K562 (cell line): ENCODE measurements around the gene XPNPEP3. TPM values are rescaled to one million over a fixed set of nuclear protein-coding genes. Genes with fewer than 3 reads are reported as not detected.

Source experiments
- ATAC-seq: fragments of 200-7000 bp; cut with Tn5 transposase; 3 replicates; pipeline ENCODE4 v1.9.1; 2020; ENCODE audit warnings: moderate library complexity
- Bru-seq: library from RNA; stranded (reverse); fragments of 400-500 nt; gene quantifications from one replicate; lab custom pipeline; 2021; lab: Mats Ljungman, UMichigan
- BruChase-seq, 2 experiments: library from RNA; stranded (reverse); fragments of 400-500 nt; gene quantifications; one replicate each; lab custom pipeline; 2021; lab: Mats Ljungman, UMichigan
- BruUV-seq: library from RNA; stranded (reverse); fragments of 400-500 nt; replicated peaks from 2 replicates; lab custom pipeline; 2021; lab: Mats Ljungman, UMichigan
- CTCF ChIA-PET: fragments of 300-600 bp; formaldehyde crosslinking; extraction: SDS; loops from one replicate; lab custom pipeline; 2021; ENCODE audit warnings: low intra/inter-chr PET ratio; lab: Yijun Ruan, JAX
- POLR2A ChIA-PET: fragments of 300-600, 350-650 bp; sonication (Branson Sonifier 250); formaldehyde crosslinking; extraction: SDS; loops from one replicate; lab custom pipeline; 2021; ENCODE audit warnings: antibody characterized with exemption, inconsistent platforms; lab: Yijun Ruan, JAX
- DNase-seq, 4 experiments: peaks; one replicate each; pipeline versions ENCODE4 v3.0.0 to v3.0.0-alpha.2; 2011 to 2018; ENCODE audit warnings: low spot score in 3 of 4, mixed read lengths in 3 of 4; ENCODE audit errors: extremely low read depth in 1 of 4
- FAIRE-seq: peaks from 2 replicates; lab custom pipeline; 2011; peaks lifted over from hg19 to GRCh38; lab: Jason Lieb, UNC
- H2AFZ ChIP-seq: 2 replicates; pipeline ENCODE4 v1.6.0; 2011; ENCODE audit warnings: low read depth, low read length, control low read depth, inconsistent platforms
- H3K27ac ChIP-seq: fragments of 200-600 bp; 3 replicates; pipeline ENCODE4 v1.8.0; 2011; ENCODE audit warnings: low read depth, mild to moderate bottlenecking, control low read depth, inconsistent platforms, low read length, moderate library complexity, mixed read lengths; ENCODE audit errors: extremely low read depth
- H3K27me3 ChIP-seq, 2 experiments: fragments of 300-600 bp in 1 of 2; 2 replicates in 1 of 2; 3 replicates in 1 of 2; pipeline versions ENCODE4 v1.6.0 to v1.8.0; 2011; ENCODE audit warnings: inconsistent platforms in 2 of 2, low read length in 2 of 2, mild to moderate bottlenecking in 1 of 2, mixed read lengths in 1 of 2, moderate library complexity in 1 of 2; ENCODE audit not compliant: control insufficient read depth in 2 of 2, insufficient read depth in 2 of 2
- H3K36me3 ChIP-seq: fragments of 300-600 bp; 3 replicates; pipeline ENCODE4 v1.8.0; 2011; ENCODE audit warnings: mild to moderate bottlenecking, low read length, inconsistent platforms; ENCODE audit not compliant: control insufficient read depth, insufficient read depth
- H3K4me1 ChIP-seq, 2 experiments: fragments of 200-600 bp in 1 of 2; replicated peaks in 1 of 2; 2 replicates in 1 of 2; 3 replicates in 1 of 2; pipeline versions ENCODE4 v1.5.1 to v1.8.0; 2011; ENCODE audit warnings: inconsistent platforms in 2 of 2, low read length in 2 of 2, mild to moderate bottlenecking in 1 of 2, mixed read lengths in 1 of 2, moderate library complexity in 1 of 2; ENCODE audit not compliant: control insufficient read depth in 2 of 2, insufficient read depth in 2 of 2
- H3K4me2 ChIP-seq: 2 replicates; pipeline ENCODE4 v1.6.1; 2011; ENCODE audit warnings: low read length, control low read depth, inconsistent platforms, mixed read lengths; ENCODE audit not compliant: insufficient read depth
- H3K4me3 ChIP-seq: fragments of 200-600 bp; sonication (generic), shearing (Covaris generic); 2 replicates; pipeline ENCODE4 v1.5.1; 2016; ENCODE audit warnings: control low read depth, inconsistent platforms
- H3K79me2 ChIP-seq: fragments of 200-600 bp; 3 replicates; pipeline ENCODE4 v1.8.0; 2011; ENCODE audit warnings: low read length, inconsistent platforms; ENCODE audit not compliant: control insufficient read depth, insufficient read depth
- H3K9ac ChIP-seq, 2 experiments: 2 replicates each; pipeline versions ENCODE4 v1.6.0 to v1.6.1; 2011; ENCODE audit warnings: low read depth in 2 of 2, low read length in 2 of 2, control low read depth in 1 of 2, inconsistent platforms in 1 of 2, mild to moderate bottlenecking in 1 of 2, mixed read lengths in 1 of 2; ENCODE audit not compliant: insufficient read depth in 1 of 2
- H3K9me1 ChIP-seq: one replicate; pipeline ENCODE4 v1.6.0; 2011; ENCODE audit warnings: inconsistent platforms, mild to moderate bottlenecking, low read length, moderate library complexity; ENCODE audit not compliant: control insufficient read depth, insufficient read depth
- H3K9me3 ChIP-seq: replicated peaks from 2 replicates; pipeline ENCODE4 v1.5.1; 2011; ENCODE audit warnings: low read depth, low read length, inconsistent platforms; ENCODE audit not compliant: control insufficient read depth, insufficient read depth
- H4K20me1 ChIP-seq: replicated peaks from 2 replicates; pipeline ENCODE4 v1.6.1; 2011; ENCODE audit warnings: low read length, inconsistent platforms, mixed read lengths; ENCODE audit not compliant: control insufficient read depth, insufficient read depth
- BCOR ChIP-seq: fragments of 450-650 bp; IDR thresholded peaks from 2 replicates; pipeline ENCODE4 v1.6.1; 2016
- DIDO1 ChIP-seq: fragments of 450-650 bp; IDR thresholded peaks from 2 replicates; pipeline ENCODE4 v1.6.1; 2016; ENCODE audit warnings: low read depth, missing biosample characterization, missing genetic modification characterization
- SPI1 ChIP-seq: IDR thresholded peaks from 2 replicates; pipeline ENCODE4 v1.6.1; 2011; ENCODE audit warnings: low read depth, low read length, control low read depth, borderline replicate concordance
- SREBF1 ChIP-seq: fragments of 150-350 bp; IDR thresholded peaks from 2 replicates; pipeline ENCODE4 v1.6.1; 2014; ENCODE audit warnings: antibody characterized with exemption, low read depth, low read length, borderline replicate concordance
- TSC22D4 ChIP-seq: fragments of 450-650 bp; IDR thresholded peaks from 2 replicates; pipeline ENCODE4 v1.6.1; 2016; ENCODE audit warnings: missing genetic modification characterization, missing biosample characterization, control low read depth
- ZBTB8A ChIP-seq: fragments of 450-650 bp; IDR thresholded peaks from 2 replicates; pipeline ENCODE4 v1.6.1; 2018; ENCODE audit warnings: mild to moderate bottlenecking, moderate library complexity; ENCODE audit not compliant: partially characterized antibody
- ZNF24 ChIP-seq: fragments of 450-650 bp; IDR thresholded peaks from 2 replicates; pipeline ENCODE4 v1.6.1; 2016
- WGBS: fragments of 100-300 bp; shearing (Covaris generic); methylation state at CpG from one replicate; pipeline ENCODE4 v1.1.6; 2016; ENCODE audit warnings: low coverage, mixed read lengths; ENCODE audit not compliant: insufficient coverage; ENCODE audit errors: missing lambda C conversion rate; 5-methylcytosine and 5-hydroxymethylcytosine counted together
- in situ Hi-C: fragments of 300-500 bp; cut with MboI; formaldehyde crosslinking; loops from 4 replicates; pipeline ENCODE4 v1.15.0; 2018; ENCODE audit warnings: inconsistent platforms, mixed read lengths
- intact Hi-C: fragments of 100-400 bp; cut with micrococcal nuclease; formaldehyde crosslinking; loops from 2 replicates; pipeline ENCODE4 v1.14.2; 2022
- long read RNA-seq, 3 experiments: library from polyadenylated mRNA in 2 of 3; library from RNA in 1 of 3; unstranded in 2 of 3; stranded (forward) in 1 of 3; transcript quantifications; one replicate each; pipeline ENCODE4 v2.0.0, GENCODE V29; 2019 to 2022
- polyA minus RNA-seq, 3 experiments: library from RNA; depleted of rRNA, polyadenylated mRNA; stranded (reverse); fragments of >200 nt; gene quantifications; 2 replicates each; pipeline ENCODE4 v1.2.3, GENCODE V29; 2011
- polyA plus RNA-seq, 8 experiments: library from polyadenylated mRNA; depleted of rRNA in 4 of 8; stranded (reverse) in 5 of 8; unstranded in 3 of 8; fragments of >200 nt; fragmentation: Nextera tagmentation in 2 of 8; fragmentation: Illumina TruSeq in 1 of 8; extraction: Ambion mirVana in 2 of 8; extraction: Trizol in 1 of 8; gene quantifications; 2 replicates each; pipeline versions ENCODE4 v1.2.1 to v1.2.3, GENCODE V29; 2011 to 2014; ENCODE audit warnings: inconsistent platforms in 1 of 8, missing spikeins in 1 of 8
- total RNA-seq, 7 experiments: library from RNA; depleted of rRNA in 6 of 7; stranded (reverse); fragments of >200 nt in 6 of 7; fragmentation: Illumina TruSeq in 2 of 7; extraction: Trizol in 2 of 7; gene quantifications; 2 replicates each; pipeline versions ENCODE4 v1.2.1 to v1.2.3, GENCODE V29; 2011 to 2021; ENCODE audit warnings: low replicate concordance in 1 of 7
- TF ChIP-seq, protein P1 (sequence below): sonication (generic); formaldehyde crosslinking; IDR thresholded peaks from 2 replicates; pipeline ENCODE4 v1.8.0; 2022; ENCODE audit warnings: mild to moderate bottlenecking, missing genetic modification reagents
- TF ChIP-seq, protein P2 (sequence below), 2 experiments: fragments of 450-650 bp in 1 of 2; sonication (generic) in 1 of 2; formaldehyde crosslinking; conservative IDR thresholded peaks; 2 replicates each; pipeline versions ENCODE4 v1.4.0 to v1.8.1; 2020 to 2022; ENCODE audit warnings: mild to moderate bottlenecking in 1 of 2, missing genetic modification reagents in 1 of 2
- TF ChIP-seq, protein P3 (sequence below): fragments of 450-650 bp; IDR thresholded peaks from 2 replicates; pipeline ENCODE4 v1.6.1; 2016; ENCODE audit warnings: antibody characterized with exemption
- TF ChIP-seq, protein P4 (sequence below): sonication (generic); formaldehyde crosslinking; IDR thresholded peaks from 2 replicates; pipeline ENCODE4 v1.8.1; 2022; ENCODE audit warnings: missing genetic modification reagents

The XPNPEP3 gene
- 24.6 and 37.7 TPM in 2 replicates for total RNA-seq (2011; cell fraction: chromatin; rRNA removed; ENCODE audit: low replicate concordance)
- 17.6 and 30.2 TPM in 2 replicates for total RNA-seq (2011; cell fraction: nucleolus; rRNA removed)
- 24.2 and 36.4 TPM in 2 replicates for total RNA-seq (2011; cell fraction: nucleoplasm; rRNA removed)
- total RNA-seq (2014; rRNA removed): 7.3 and 9.1 TPM in 2 replicates
- total RNA-seq (2014; rRNA removed; fragmentation: Illumina TruSeq; extraction: Trizol): 15.6 and 16.2 TPM in 2 replicates
- total RNA-seq (2015; rRNA removed; fragmentation: Illumina TruSeq; extraction: Trizol): 12.2 and 15.4 TPM in 2 replicates
- 18.6 and 22.6 TPM in 2 replicates for total RNA-seq (2021)
- polyA plus RNA-seq (2011; rRNA removed): 22.6 and 28.0 TPM in 2 replicates
- polyA plus RNA-seq (2011; cell fraction: cytosol; rRNA removed): 10.7 and 18.7 TPM in 2 replicates
- 18.6 and 22.5 TPM in 2 replicates for polyA plus RNA-seq (2011; cell fraction: nucleus; rRNA removed)
- polyA plus RNA-seq (2012): 9.0 and 10.5 TPM in 2 replicates
- 12.9 and 13.2 TPM in 2 replicates for polyA plus RNA-seq (2014; fragmentation: Illumina TruSeq; extraction: Trizol)
- polyA plus RNA-seq (2014; fragmentation: Nextera tagmentation; extraction: Ambion mirVana): 10 to 100 TPM; 18.8 to 20.0 TPM
- polyA plus RNA-seq (2014; rRNA removed): 10.7 and 11.9 TPM in 2 replicates
- 41.4 and 41.9 TPM in 2 replicates for polyA minus RNA-seq (2011; rRNA and poly(A)+ RNA removed)
- polyA minus RNA-seq (2011; cell fraction: cytosol; rRNA and poly(A)+ RNA removed): 18.6 and 23.8 TPM in 2 replicates
- 14.0 and 17.4 TPM in 2 replicates for polyA minus RNA-seq (2011; cell fraction: nucleus; rRNA and poly(A)+ RNA removed)
- percentile 62 among the genes with signal in this experiment for Bru-seq, nascent RNA
- BruChase-seq, experiment 1, labeled RNA remaining after a 2-hour chase: percentile 66 among the genes with signal in this experiment
- BruChase-seq, experiment 2, labeled RNA remaining after a 6-hour chase: percentile 66 among the genes with signal in this experiment
- long read RNA-seq, experiment 1, full-length matches to known transcripts: 9 of 39 reads
- long read RNA-seq, experiment 1, partial matches to known transcripts: 7 of 39 reads
- long read RNA-seq, experiment 1, other reads (novel, unspliced or antisense): 23 of 39 reads
- long read RNA-seq, experiment 2, transcript XPNPEP3-205 (3 exons, 1,418 nt): major isoform, 5 of 27 reads
- long read RNA-seq, experiment 2, partial matches to known transcripts: 8 of 27 reads
- long read RNA-seq, experiment 2, other reads (novel, unspliced or antisense): 14 of 27 reads
- long read RNA-seq, experiment 3, full-length matches to known transcripts: 10 of 21 reads
- long read RNA-seq, experiment 3, partial matches to known transcripts: 0 of 21 reads
- long read RNA-seq, experiment 3, other reads (novel, unspliced or antisense): 11 of 21 reads

DNA sequence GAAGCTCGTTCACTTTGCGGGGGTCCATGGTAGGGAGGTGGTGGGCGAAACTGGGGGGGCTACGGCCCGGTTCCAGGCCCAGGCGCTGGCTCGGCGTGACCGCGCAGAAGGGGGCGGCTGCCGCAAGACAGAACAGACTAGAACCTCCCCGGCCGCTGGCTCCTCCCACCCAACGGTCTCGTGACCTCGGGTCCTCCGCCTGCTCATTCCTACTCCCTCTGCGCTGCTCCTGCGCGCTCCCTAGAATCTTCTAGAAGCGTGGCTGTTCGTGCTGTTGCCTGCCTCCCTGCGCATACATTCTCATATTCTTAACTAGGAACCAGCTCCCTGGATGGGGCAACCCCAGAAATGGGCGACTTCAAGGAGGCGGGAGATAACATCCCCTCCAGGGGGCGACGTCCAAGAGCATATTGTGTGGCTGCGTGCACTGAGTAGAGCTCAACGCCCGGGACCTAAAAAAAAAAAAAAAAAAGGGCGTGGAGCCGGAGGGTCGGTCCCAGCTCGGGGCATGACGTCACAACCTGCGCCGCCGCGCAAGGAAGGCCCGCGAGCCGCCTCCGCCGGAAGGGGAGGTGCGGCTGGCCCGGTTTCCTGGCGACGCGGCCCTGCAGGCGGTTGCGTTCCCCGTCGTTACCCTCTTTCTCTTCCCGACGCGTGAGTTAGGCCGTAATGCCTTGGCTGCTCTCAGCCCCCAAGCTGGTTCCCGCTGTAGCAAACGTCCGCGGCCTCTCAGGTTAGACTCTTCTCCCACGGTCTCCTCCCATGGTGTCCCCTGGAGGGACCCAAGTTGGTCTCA, at the start of gene XPNPEP3, which contains the start of gene ST13:
Gene XPNPEP3, plus strand, starts transcription at position 636 of the 796 bp plus-strand sequence. Its CDS starts 34 bp downstream, at position 670.
Gene ST13, minus strand, starts transcription at position 127 of the 796 bp plus-strand sequence. Its CDS starts 99 bp downstream, at position 28.
- FAIRE-seq: peak; percentile 92
- intact Hi-C loops: loop anchor here (5.0 kb wide), 1 partner anchor 39 kb away; the partner anchor contains the start of gene SLC25A17
- TF ChIP-seq, protein P1, sequence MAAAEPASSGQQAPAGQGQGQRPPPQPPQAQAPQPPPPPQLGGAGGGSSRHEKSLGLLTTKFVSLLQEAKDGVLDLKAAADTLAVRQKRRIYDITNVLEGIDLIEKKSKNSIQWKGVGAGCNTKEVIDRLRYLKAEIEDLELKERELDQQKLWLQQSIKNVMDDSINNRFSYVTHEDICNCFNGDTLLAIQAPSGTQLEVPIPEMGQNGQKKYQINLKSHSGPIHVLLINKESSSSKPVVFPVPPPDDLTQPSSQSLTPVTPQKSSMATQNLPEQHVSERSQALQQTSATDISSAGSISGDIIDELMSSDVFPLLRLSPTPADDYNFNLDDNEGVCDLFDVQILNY (CRISPR knock-in tag): no peak
- TF ChIP-seq DIDO1 (tag): peak; percentile 41; the same call in 1 of the 2 replicates
- no peak for TF ChIP-seq SPI1
- TF ChIP-seq, protein P2, sequence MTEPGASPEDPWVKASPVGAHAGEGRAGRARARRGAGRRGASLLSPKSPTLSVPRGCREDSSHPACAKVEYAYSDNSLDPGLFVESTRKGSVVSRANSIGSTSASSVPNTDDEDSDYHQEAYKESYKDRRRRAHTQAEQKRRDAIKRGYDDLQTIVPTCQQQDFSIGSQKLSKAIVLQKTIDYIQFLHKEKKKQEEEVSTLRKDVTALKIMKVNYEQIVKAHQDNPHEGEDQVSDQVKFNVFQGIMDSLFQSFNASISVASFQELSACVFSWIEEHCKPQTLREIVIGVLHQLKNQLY (CRISPR knock-in tag; conservative IDR thresholded peaks at IDR 0.05): no peak
- TF ChIP-seq, protein P3, sequence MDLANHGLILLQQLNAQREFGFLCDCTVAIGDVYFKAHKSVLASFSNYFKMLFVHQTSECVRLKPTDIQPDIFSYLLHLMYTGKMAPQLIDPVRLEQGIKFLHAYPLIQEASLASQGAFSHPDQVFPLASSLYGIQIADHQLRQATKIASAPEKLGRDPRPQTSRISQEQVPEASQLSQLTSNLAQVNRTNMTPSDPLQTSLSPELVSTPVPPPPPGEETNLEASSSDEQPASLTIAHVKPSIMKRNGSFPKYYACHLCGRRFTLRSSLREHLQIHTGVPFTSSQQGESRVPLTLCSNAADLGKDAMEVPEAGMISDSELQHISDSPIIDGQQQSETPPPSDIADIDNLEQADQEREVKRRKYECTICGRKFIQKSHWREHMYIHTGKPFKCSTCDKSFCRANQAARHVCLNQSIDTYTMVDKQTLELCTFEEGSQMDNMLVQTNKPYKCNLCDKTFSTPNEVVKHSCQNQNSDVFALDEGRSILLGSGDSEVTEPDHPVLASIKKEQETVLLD: no peak
- no peak for TF ChIP-seq ZBTB8A
- no peak for TF ChIP-seq BCOR
- TF ChIP-seq, protein P4, sequence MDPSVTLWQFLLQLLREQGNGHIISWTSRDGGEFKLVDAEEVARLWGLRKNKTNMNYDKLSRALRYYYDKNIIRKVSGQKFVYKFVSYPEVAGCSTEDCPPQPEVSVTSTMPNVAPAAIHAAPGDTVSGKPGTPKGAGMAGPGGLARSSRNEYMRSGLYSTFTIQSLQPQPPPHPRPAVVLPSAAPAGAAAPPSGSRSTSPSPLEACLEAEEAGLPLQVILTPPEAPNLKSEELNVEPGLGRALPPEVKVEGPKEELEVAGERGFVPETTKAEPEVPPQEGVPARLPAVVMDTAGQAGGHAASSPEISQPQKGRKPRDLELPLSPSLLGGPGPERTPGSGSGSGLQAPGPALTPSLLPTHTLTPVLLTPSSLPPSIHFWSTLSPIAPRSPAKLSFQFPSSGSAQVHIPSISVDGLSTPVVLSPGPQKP (CRISPR knock-in tag): no peak
- no peak for TF ChIP-seq TSC22D4 (tag)
- no peak for TF ChIP-seq ZNF24
- TF ChIP-seq SREBF1: no peak

More for the DNA sequence above, at the start of gene XPNPEP3, which contains the start of gene ST13:
- CTCF ChIA-PET: no interaction called here
- Histone ChIP-seq H3K79me2 (peaks cover 89% of the 10 kb centered on the region), H3K27ac (peak within 1 kb of the TSS; percentile 95), H2AFZ (peak within 1 kb of the TSS; percentile 95), H3K9me3 (no peaks in the 10 kb centered on the region), H3K4me1 (peaks cover 7 to 10% of the 10 kb centered on the region in 2 experiments; a peak in 3 of 5 replicates), H3K4me2 (peak within 1 kb of the TSS; percentile 88), H3K27me3 (no peaks in the 10 kb centered on the region), H3K9ac (peak within 1 kb of the TSS; percentile 91 to 94), H3K36me3 (peaks cover 36% of the 10 kb centered on the region), H3K4me3 (peak within 1 kb of the TSS; percentile 88), H4K20me1 (no peaks in the 10 kb centered on the region; the same call in 1 of the 2 replicates), H3K9me1 (no peaks in the 10 kb centered on the region)
- 0% methylated on average over 35 of the region's 63 CpGs for WGBS
- DNase-seq (peak; percentile 85 to 96 (median 88)), ATAC-seq (peak; percentile 95)
- POLR2A ChIA-PET: interaction anchor here (0.6 to 2.8 kb wide), 4 partner anchors 10 to 296 kb away, joined by 3 to 11 read pairs (median 4); no protein-coding TSS in a partner anchor
- in situ Hi-C loops: no loop called here
- no TSS peak for BruUV-seq
